K562 (cell line): ENCODE results near the gene IFITM2. TPM values are rescaled to one million over a fixed set of nuclear protein-coding genes. Genes with fewer than 3 reads are reported as not detected.

Experiments
- CAMTA2 ChIP-seq: fragments of 250-450 bp; sonication (Bioruptor Pico); conservative IDR thresholded peaks from 2 replicates; pipeline ENCODE4 v1.5.1; 2022
- CTCFL ChIP-seq: IDR thresholded peaks from 2 replicates; pipeline ENCODE4 v1.6.1; 2011; ENCODE audit warnings: borderline replicate concordance, low read depth, mild to moderate bottlenecking, moderate library complexity, low read length; ENCODE audit not compliant: insufficient read depth, poor library complexity, severe bottlenecking
- FOXO4 ChIP-seq: fragments of 450-650 bp; formaldehyde crosslinking; IDR thresholded peaks from 2 replicates; pipeline ENCODE4 v1.4.0; 2020; ENCODE audit warnings: mild to moderate bottlenecking, moderate library complexity
- HMG20A ChIP-seq: fragments of 450-650 bp; formaldehyde crosslinking; conservative IDR thresholded peaks from 2 replicates; pipeline ENCODE4 v1.4.0; 2020; ENCODE audit warnings: mild to moderate bottlenecking, mixed read lengths
- ILK ChIP-seq: fragments of 450-650 bp; IDR thresholded peaks from 2 replicates; pipeline ENCODE4 v1.6.1; 2016; ENCODE audit warnings: missing genetic modification characterization, low read depth, mild to moderate bottlenecking, missing compliant biosample characterization, moderate library complexity, borderline replicate concordance
- MXD1 ChIP-seq: fragments of 250-450 bp; sonication (Bioruptor Pico); IDR thresholded peaks from 2 replicates; pipeline ENCODE4 v1.8.0; 2021; ENCODE audit warnings: borderline replicate concordance, mild to moderate bottlenecking, moderate library complexity; ENCODE audit not compliant: poor library complexity, severe bottlenecking
- NFIC ChIP-seq: fragments of 450-650 bp; IDR thresholded peaks from 2 replicates; pipeline ENCODE4 v1.6.1; 2017; ENCODE audit warnings: mild to moderate bottlenecking, inconsistent platforms
- POLR3G ChIP-seq: IDR thresholded peaks from 2 replicates; pipeline ENCODE4 v1.6.1; 2011; ENCODE audit not compliant: insufficient read length, insufficient replicate concordance; ENCODE audit errors: extremely low read depth
- POU5F1 ChIP-seq: fragments of 150-350 bp; IDR thresholded peaks from 2 replicates; pipeline ENCODE4 v1.6.1; 2014; ENCODE audit warnings: borderline replicate concordance, low read length, low read depth, mild to moderate bottlenecking; ENCODE audit not compliant: partially characterized antibody
- RAD21 ChIP-seq, 2 experiments: fragments of 250-450 bp in 1 of 2; fragments of 450-650 bp in 1 of 2; sonication (Bioruptor Pico) in 1 of 2; formaldehyde crosslinking in 1 of 2; IDR thresholded peaks in 1 of 2; conservative IDR thresholded peaks in 1 of 2; 2 replicates each; pipeline versions ENCODE4 v1.4.0 to v1.8.0; 2020 to 2022; ENCODE audit warnings: mild to moderate bottlenecking in 2 of 2, moderate library complexity in 1 of 2
- TEAD1 ChIP-seq, 2 experiments: fragments of 450-650 bp in 1 of 2; sonication (generic) in 1 of 2; formaldehyde crosslinking; IDR thresholded peaks; 2 replicates each; pipeline versions ENCODE4 v1.4.0 to v1.8.0; 2020 to 2022; ENCODE audit warnings: mild to moderate bottlenecking in 2 of 2, missing genetic modification reagents in 1 of 2
- TRIM25 ChIP-seq: fragments of 450-650 bp; IDR thresholded peaks from 2 replicates; pipeline ENCODE4 v1.7.0; 2016; ENCODE audit warnings: borderline replicate concordance
- ZNF263 ChIP-seq: sonication (generic); formaldehyde crosslinking; IDR thresholded peaks from 2 replicates; pipeline ENCODE4 v1.8.0; 2022; ENCODE audit warnings: mild to moderate bottlenecking, missing genetic modification reagents, borderline replicate concordance
- ZNF696 ChIP-seq: fragments of 250-450 bp; sonication (Bioruptor Pico); conservative IDR thresholded peaks from 2 replicates; pipeline ENCODE4 v1.4.0; 2020; ENCODE audit warnings: mild to moderate bottlenecking, moderate library complexity
- polyA plus RNA-seq, 8 experiments: library from polyadenylated mRNA; depleted of rRNA in 4 of 8; stranded (reverse) in 5 of 8; unstranded in 3 of 8; fragments of >200 nt; fragmentation: Nextera tagmentation in 2 of 8; fragmentation: Illumina TruSeq in 1 of 8; extraction: Ambion mirVana in 2 of 8; extraction: Trizol in 1 of 8; gene quantifications; 2 replicates each; pipeline versions ENCODE4 v1.2.1 to v1.2.3, GENCODE V29; 2011 to 2014; ENCODE audit warnings: inconsistent platforms in 1 of 8, missing spikeins in 1 of 8
- total RNA-seq, 7 experiments: library from RNA; depleted of rRNA in 6 of 7; stranded (reverse); fragments of >200 nt in 6 of 7; fragmentation: Illumina TruSeq in 2 of 7; extraction: Trizol in 2 of 7; gene quantifications; 2 replicates each; pipeline versions ENCODE4 v1.2.1 to v1.2.3, GENCODE V29; 2011 to 2021; ENCODE audit warnings: low replicate concordance in 1 of 7
- TF ChIP-seq, protein P1 (sequence below): fragments of 250-450 bp; sonication (Bioruptor Pico); IDR thresholded peaks from 2 replicates; pipeline ENCODE4 v1.4.0; 2020; ENCODE audit warnings: mild to moderate bottlenecking
- TF ChIP-seq, protein P2 (sequence below): sonication (generic); formaldehyde crosslinking; IDR thresholded peaks from 2 replicates; pipeline ENCODE4 v1.8.0; 2023; ENCODE audit warnings: mild to moderate bottlenecking, missing genetic modification reagents

The IFITM2 gene
- total and polyA plus RNA-seq, 9 of the 15 experiments (the other 6 are each of a cell fraction or from before 2014, with no cell fraction given) = 52.8 to 4,872 (median 356) TPM

DNA sequence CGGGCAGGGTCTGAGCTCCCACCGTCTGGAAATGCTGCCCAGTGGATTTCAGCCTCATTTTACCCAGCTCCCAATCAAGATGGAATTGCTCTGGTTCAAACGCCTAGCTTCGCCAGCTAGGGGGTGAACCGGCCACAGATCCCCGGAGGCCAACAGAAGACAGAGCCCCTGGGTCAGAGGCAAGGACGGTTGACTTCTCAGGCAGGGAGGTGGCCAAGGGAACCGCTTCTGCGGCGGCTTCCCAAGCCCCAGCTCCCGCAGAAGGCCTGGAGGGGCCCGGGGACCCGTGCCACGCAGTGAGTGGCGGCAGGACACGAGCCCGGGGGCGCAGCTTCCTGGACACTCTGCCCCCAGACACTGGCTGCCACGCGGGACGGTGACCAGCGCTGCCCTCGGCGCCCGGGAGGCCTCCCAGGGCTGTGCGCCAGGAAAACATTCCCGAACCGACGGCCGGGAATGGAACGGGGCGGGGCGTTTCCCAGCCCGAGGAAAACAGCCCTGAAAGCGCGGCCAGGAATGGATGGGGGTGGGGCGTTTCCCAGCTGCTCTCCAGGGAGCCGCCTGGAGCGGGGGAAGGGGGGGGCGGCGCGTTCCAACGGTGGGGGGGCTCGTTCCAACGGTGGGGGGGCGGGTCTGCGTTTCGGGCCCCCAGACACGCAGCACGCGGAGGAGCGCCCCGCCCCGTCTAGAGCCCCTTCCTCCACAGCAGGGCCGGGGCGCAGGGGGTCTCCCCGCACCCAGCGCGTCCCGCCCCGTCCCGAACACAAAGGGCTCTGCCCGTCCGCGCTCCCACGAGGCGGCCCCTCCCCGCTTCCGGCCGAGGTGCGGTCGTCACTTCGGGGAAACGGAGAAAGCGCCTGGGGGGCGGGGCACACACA lies 48.2 kb downstream of the IFITM2 start (continued):
- TF ChIP-seq TRIM25 (no peak), POLR3G (no peak), FOXO4 (CRISPR knock-in tag) (peak; percentile 61), NFIC (peak; percentile 54), CTCFL (no peak), ZNF263 (CRISPR knock-in tag) (no peak; the same call in 1 of the 2 replicates), ZNF696 (CRISPR knock-in tag) (no peak), ILK (tag) (no peak), POU5F1 (no peak), CAMTA2 (CRISPR knock-in tag) (0 out of 2 replicates have a peak, but pooled peaks have one; percentile 39), TEAD1 (CRISPR knock-in tag; IDR thresholded peaks at IDR 0.05) (peak in 1 of 2 experiments; percentile 68; a peak in 2 of 4 replicates), HMG20A (CRISPR knock-in tag) (no peak), RAD21 (CRISPR knock-in tag; conservative IDR thresholded peaks at IDR 0.05 in 1 of 2, IDR thresholded peaks at IDR 0.05 in 1 of 2) (no peak), MXD1 (peak; percentile 3)
- TF ChIP-seq, protein P1, sequence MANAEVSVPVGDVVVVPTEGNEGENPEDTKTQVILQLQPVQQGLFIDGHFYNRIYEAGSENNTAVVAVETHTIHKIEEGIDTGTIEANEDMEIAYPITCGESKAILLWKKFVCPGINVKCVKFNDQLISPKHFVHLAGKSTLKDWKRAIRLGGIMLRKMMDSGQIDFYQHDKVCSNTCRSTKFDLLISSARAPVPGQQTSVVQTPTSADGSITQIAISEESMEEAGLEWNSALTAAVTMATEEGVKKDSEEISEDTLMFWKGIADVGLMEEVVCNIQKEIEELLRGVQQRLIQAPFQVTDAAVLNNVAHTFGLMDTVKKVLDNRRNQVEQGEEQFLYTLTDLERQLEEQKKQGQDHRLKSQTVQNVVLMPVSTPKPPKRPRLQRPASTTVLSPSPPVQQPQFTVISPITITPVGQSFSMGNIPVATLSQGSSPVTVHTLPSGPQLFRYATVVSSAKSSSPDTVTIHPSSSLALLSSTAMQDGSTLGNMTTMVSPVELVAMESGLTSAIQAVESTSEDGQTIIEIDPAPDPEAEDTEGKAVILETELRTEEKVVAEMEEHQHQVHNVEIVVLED (CRISPR knock-in tag) = no peak
- TF ChIP-seq, protein P2, sequence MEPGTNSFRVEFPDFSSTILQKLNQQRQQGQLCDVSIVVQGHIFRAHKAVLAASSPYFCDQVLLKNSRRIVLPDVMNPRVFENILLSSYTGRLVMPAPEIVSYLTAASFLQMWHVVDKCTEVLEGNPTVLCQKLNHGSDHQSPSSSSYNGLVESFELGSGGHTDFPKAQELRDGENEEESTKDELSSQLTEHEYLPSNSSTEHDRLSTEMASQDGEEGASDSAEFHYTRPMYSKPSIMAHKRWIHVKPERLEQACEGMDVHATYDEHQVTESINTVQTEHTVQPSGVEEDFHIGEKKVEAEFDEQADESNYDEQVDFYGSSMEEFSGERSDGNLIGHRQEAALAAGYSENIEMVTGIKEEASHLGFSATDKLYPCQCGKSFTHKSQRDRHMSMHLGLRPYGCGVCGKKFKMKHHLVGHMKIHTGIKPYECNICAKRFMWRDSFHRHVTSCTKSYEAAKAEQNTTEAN (CRISPR knock-in tag) = no peak
